SHP77 (cell line): Measurements from ENCODE around the gene TSPAN4.

Source experiments
- DNase-seq, 2 experiments: peaks; one replicate each; lab custom pipeline; 2025; lab: John Stamatoyannopoulos, UW

The TSPAN4 gene

DNA sequence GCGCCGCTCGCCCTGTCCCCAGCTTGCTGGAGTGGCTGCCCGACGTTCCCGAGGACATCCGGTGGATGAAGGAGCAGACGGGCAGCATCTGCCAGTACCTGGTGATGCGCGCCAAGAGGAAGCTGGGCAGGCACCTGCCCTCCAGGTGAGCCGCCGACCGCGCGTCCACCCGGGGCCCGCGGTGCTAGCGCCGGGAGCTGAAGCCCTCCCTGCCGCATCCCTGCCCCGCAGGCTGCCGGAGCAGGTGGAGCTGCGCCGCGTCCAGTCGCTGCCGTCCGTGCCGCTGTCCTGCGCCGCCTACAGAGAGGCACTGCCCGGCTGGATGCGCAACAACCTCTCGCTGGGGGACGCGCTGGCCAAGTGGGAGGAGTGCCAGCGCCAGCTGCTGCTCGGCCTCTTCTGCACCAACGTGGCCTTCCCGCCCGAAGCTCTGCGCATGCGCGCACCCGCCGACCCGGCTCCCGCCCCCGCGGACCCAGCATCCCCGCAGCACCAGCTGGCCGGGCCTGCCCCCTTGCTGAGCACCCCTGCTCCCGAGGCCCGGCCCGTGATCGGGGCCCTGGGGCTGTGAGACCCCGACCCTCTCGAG is 18.3 kb upstream of the TSPAN4 start:
- peak; percentile 58 to 71 for DNase-seq

DNA sequence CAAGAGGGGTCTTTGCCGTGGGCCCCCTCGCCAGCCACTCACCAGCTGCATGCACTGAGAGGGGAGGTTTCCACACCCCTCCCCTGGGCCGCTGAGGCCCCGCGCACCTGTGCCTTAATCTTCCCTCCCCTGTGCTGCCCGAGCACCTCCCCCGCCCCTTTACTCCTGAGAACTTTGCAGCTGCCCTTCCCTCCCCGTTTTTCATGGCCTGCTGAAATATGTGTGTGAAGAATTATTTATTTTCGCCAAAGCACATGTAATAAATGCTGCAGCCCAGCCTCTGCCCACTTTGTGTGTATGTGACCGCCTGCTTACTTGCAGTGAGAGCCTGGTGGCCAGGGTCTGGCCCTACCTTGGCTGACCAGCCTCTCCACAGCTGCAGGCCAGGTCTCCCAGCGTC is 17.7 kb upstream of the TSPAN4 start:
- no peak for DNase-seq

DNA sequence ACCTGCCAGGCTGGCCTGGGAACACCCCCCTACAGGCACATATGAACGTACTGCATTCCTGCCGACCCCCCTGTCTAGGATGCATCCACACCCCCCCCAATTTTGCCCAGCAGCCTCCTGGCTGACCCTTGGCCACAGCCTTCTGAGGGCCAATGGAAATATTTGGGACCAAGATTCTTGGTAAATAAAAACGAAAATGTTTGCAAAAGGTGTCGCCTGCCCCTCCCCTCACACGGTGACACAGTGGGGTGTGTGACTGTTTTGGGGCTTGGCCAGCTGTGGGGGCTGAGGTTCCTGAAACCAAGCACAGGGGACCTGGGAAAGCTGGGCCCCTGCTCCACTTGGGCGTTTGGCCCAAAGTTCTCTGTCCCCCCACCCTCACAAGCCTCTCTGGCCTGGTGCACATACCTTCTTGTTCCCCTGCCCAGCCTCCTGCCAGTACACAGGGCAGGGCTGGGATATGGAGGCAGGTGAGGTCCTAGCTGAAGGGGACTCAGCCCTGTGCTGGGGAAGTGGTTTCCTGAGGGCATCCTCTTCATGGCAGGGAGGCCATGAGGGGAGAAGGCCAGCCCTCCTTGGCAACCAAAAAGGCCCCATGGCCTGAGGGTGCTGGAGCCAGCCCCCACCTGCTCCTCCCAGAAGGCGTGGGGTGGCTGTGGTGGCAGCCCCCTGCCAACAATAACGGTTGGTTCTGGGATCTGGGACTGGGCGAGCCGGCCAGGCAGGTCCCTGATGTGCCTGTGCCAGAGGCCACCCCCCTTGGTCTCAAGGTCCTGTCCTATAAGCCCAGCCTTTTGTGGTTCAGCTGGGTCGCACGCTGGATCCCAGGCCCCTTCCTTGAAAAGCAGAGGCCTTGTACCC is 17.1 kb upstream of the TSPAN4 start:
- DNase-seq: no peak

DNA sequence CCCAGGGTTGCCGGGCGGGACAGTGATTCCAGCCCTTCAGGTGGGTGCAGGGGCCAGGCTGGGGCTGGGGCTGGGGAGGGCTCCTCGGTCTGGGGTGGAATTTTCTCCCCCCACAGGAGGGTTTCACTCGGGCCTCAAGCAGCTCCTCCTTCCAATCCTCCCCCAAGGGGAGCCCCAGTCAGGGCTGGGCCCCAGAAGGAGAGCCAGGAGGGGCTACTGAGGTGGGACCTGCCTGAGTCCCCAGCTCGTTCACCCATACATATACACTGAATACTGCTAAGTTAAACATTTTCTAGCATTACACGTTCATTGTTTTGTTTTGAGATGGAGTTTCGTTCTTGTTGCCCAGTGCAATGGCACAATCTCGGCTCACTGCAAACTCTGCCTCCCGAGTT is 16.4 kb upstream of the TSPAN4 start:
- DNase-seq: no peak

DNA sequence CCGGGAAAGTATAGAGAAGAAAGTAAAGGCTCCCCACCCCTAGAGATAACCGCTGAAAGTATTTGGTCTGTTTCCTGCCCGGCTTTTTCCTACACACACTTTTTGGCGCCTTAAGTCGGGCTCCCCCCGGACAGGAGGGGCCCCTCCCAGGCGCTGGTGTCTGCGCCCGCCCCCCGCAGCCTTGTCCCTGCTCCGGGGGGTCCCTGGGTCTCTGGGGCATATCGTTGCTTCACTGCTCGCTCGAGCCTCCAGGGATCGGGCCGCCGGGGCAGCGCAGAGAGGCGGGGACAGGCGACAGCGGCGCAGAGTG is 15.9 kb upstream of the TSPAN4 start:
- DNase-seq: no peak

DNA sequence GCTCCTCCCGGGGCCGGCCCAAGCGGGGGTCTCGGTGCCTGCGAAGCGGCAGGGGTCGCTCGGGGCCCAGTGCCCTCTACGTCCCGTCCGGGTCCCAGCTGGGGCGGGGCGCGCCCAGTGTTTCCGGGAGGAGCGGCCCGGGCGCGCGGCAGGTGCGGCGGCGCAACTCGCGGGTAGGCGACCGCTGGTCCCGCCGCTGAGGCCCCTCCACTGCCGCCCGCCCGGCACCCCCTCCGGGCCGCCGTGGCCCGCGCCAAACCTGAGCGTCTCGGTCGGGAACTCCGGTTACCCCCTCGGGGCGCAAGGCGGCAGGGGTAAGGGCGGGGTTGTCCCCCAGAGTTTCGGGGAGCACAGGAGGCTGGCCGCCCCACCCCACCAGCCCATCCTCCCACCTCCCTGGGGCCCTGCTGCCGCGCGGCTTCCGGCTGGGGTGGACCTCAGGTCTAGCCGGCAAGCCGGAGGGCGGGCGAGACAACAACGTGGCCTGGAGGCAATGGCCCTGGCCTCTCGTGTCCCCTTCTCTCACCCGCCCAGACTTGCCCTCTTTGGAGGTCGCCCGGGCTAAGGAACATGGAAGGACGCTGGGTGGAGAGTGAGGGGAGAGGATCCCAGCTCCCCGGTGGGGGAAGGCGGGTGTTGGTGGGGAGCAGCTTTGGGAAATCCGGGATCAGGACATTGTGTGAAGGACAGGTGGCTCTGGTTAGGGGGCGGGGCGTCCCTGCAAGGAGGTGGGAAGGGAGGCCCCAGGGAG is 15.3 kb upstream of the TSPAN4 start:
- DNase-seq: no peak

DNA sequence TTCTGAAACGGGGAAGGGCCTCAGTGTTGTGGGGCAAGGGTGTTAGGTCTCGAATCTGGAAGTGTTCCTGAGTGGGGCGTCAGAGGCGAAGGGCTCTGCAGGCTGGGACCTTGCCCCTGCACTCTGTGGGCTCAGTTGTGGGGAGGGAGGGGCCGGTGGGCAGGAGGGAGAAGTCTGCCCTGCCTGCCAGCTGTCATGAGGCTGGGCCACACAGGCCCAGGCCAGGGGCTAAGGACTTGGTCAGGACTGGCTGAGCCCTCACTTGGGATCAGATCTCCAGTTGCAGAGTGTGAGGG is 14.8 kb upstream of the TSPAN4 start, which contains the start of gene CRACR2B:
Gene CRACR2B (plus strand): TSS at position 23 of the 296 bp plus-strand sequence. CDS start 689 bp downstream, outside the sequence.
- no peak for DNase-seq

DNA sequence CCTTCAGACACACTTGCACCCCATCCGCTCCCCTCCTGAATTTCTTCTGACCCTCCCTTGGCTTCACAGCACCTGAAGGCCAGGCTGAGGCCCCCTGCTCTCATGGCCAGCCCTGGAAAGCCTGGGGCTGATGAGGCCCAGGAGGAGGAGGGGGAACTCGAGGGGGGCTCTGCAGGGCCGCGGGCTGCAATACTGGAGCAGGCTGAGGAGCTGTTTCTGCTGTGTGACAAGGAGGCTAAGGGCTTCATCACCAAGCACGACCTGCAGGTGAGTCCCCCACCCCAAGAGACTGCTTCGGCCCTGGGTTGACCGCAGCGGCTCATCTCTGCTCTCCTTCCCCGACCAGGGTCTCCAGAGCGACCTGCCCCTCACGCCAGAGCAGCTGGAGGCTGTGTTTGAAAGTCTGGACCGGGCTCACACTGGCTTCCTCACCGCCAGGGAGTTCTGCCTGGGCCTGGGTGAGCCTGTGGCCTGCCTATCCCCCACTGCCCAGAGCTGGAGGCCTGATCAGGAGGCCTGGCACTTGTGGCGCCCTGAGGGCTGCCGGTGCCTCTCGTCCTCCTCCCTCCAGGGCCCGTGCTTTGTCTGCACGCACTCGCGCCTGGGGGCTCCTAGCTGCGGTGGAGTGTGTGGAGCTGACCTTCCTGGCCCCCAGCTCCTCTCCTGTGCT is 14.0 kb upstream of the TSPAN4 start:
- no peak for DNase-seq

DNA sequence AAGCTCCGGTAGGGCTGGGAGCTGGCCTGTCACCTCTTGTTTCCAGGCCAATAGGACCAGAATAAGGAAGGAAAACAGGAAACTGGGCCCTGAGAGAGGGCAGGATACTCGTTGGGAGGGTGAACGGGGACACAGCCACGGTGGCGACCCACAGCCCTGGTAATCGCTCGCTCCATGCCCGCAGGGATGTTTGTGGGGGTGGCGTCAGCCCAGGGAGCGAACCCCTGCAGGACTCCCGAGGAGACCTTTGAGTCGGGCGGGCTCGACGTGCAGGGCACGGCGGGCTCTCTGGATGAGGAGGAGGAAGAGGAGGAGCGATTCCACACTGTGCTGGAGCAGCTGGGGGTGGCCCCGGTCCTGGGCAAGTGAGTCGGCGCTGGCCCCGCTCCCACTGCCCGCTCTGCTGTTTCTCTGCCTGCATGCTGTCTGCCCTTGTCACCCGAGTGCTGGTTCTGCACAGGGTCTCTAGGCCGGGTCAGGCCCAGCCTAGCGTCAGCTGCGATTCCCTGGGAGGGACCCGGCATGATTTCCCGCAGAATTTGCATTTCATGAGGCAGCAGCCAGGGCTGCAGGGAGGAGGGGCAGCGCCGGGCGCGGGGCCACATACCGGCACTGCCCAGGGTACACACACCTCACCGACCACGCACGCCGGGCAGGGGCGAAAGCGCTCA is 13.3 kb upstream of the TSPAN4 start:
- no peak for DNase-seq

DNA sequence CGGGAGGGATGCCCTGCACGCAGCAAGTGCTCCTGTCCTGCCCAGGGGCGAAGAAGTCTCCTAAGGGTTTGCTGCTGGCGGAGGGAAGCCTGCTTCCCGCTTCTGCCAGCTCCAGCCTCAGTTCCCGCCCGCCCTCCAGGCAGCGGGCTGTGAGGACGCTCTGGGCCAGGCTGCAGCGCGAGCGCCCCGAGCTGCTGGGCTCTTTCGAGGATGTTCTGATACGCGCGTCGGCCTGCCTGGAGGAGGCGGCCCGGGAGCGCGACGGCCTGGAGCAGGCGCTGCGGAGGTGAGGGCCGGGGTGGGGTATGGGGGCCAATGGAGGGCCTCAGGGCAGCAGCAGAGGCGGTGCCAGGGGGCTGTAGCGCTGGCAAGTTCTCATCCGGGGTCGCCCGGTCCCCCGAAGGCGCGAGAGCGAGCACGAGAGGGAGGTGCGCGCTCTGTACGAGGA is 12.8 kb upstream of the TSPAN4 start:
- DNase-seq: no peak

DNA sequence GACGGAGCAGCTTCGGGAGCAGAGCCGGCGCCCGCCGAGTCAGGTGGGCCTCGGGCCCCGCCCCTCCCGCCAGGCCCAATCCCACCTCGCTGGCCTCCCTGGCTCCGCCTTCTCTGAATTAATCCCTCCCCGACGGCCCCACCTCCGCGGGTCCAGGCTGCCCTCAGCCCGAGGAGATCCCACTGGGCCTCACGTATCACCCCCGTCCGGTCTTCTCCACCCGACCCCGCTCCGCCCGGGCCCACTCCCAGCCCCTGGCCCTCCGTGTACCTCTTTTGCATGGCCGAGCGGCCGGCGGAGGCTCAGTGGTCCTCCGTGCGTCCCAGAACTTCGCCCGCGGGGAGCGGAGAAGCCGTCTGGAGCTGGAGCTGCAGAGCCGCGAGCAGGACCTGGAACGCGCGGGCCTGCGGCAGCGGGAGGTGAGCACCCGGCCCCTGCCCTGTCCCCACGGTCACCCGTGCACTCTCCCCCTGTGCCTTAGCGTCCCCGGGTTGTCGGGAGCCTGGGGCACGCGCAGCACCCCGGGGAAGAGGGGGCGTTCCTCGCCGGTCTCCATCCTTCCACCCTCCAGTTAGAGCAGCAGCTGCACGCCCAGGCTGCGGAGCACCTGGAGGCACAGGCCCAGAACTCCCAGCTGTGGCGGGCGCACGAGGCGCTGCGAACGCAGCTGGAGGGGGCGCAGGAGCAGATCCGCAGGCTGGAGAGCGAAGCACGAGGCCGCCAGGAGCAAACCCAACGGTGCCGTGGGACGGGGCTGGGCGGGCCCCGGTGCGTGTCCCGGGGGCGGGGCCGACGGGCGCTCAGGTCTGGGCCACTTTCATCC is 12.1 kb upstream of the TSPAN4 start:
- DNase-seq: no peak

DNA sequence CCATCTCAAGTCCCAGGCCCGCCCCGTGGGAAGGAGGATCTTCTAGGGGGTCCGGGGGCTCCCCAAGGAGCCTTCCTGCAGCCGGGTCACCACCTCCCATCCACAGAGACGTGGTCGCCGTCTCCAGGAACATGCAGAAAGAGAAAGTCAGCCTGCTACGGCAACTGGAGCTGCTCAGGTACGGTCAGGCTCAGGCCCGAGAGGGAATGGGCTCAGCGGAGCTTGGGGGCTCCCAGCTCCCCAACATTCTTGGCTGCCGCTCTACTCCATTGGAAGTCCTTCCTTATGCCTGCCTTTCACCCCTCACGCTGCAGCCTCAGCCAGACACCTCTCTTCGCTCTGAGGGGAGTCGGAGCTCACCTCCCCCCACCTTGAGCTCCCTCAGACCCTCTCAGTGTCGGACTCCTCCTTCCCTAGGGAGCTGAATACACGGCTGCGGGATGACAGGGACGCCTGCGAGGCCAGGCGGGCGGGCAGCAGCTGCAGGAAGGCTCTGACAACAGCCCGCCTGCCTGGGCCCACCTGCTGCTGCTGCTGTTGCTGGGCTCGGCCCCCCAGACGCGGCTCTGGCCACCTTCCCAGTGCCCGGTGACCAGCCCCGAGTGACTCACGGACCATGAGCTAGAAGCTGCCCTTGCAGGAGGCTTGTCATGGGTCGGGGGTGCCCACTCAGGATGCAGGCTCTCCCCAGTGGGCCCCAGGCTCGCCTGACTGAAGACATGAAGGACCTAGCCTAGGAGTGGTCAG is 11.4 kb upstream of the TSPAN4 start:
- DNase-seq: peak in 1 of 2 experiments; percentile 59

DNA sequence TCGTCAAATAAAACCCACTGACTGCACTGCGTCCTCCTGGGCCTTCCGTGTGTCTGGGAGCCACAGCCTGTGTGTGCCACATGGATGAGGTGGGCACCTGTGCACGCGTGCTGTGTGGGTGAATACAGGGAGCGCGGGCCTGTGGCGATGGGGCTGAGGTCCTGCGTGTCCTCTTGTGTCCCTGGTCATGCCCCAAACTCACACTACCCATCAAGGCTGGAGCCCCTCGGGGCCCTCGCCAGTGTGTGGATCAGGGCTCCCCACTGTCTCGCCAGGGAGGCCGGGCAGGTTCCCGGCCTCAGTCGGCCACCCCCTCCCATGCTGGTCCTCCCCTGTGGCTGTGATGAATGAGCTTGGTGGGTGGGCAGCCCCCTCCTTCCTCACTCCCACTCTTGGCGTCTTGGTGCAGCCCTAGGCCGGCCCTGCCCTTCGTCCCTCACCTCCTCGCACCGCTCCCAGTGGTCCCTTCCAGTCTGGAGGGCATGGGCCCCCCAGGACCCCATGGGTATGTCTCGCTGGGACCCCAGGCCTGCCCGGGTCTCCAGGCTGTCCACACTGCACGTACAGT is 10.6 kb upstream of the TSPAN4 start:
- DNase-seq: no peak

DNA sequence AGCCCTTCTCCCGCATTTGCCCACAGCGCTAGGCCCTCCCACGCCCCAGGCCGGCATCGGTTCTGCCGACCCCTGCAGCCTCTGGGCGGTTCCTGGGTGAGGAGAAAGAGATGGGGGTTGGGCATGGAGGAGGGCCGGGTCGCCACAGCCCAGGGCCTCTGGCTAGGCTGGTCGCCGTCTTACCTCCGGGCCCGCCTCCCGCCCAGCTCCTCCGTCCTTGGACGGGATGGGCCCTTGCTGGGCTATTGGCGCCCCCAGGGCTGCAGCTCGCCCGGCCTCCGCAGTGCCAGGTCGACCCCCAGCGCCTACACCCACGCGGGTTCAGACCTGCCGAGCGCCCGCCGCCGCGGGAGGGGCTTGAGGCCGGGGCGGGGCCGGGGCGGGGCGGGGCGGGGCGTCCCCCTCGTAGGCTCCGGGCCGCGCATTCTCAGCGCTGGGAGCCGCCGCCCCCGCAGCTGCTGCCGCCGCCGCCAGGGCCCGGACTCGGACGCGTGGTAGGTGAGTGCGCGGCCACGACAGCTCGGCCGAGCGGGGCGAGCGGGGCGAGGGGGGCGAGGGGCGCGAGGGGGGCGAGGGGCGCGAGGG is 10.0 kb upstream of the TSPAN4 start, which contains the start of gene CD151:
Gene CD151 (plus strand): TSS at position 424 of the 585 bp plus-strand sequence. CDS start 3,118 bp downstream, outside the sequence.
- DNase-seq: peak in 1 of 2 experiments; percentile 45

DNA sequence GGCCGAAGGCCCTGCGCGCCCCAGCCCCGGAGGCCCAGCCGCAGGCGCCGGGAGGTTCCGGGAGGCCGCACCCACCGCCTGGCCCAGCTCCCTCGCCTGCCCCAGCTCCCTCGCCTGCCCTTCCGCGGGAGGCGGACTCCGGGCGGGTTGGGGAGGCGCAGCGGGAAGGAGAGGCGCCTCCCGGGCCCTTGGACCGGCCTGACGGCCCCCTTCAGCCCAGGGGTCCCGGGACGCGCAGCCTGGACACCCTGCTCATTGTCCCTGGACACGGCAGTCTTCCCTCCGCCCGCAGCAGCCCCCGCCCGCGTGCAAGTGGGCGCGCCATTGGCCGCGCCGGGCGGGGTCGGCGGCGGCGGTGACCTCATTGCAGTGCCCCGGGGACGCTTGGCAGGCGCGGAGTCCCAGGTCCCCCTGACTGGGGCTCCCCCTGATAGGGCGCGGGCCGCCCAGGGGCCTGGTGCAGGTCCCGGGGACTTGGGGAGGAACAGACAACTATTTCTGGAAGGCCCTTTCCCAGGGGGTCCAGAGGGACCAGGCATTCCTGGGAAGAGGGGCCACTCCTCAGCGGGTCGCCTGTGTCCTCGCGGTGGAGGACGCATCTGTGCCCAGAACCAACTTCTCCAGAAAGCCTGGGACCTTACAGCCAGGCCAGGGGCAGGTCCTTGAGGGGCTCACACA is 9.4 kb upstream of the TSPAN4 start:
- no peak for DNase-seq

DNA sequence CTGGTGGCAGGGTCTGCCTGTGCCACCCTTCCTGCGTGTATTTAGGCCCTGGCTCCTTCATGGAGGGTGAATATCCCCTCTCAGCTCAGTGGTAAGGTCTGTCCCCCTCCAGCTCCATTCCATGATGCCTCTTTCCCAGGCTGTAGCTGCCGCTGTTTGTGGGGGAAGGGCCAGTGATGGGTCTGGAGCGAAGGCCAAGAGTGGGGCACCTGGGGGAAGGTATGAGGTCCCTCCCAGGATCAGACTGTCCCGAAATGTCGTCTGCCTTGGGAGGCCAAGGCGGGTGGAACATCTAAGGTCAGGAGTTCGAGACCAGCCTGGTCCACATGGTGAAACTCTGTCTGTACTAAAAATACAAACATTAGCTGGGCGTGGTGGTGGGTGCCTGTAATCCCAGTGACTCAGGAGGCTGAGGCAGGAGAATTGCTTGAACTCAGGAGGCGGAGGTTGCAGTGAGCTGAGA is 8.8 kb upstream of the TSPAN4 start:
- DNase-seq: no peak

DNA sequence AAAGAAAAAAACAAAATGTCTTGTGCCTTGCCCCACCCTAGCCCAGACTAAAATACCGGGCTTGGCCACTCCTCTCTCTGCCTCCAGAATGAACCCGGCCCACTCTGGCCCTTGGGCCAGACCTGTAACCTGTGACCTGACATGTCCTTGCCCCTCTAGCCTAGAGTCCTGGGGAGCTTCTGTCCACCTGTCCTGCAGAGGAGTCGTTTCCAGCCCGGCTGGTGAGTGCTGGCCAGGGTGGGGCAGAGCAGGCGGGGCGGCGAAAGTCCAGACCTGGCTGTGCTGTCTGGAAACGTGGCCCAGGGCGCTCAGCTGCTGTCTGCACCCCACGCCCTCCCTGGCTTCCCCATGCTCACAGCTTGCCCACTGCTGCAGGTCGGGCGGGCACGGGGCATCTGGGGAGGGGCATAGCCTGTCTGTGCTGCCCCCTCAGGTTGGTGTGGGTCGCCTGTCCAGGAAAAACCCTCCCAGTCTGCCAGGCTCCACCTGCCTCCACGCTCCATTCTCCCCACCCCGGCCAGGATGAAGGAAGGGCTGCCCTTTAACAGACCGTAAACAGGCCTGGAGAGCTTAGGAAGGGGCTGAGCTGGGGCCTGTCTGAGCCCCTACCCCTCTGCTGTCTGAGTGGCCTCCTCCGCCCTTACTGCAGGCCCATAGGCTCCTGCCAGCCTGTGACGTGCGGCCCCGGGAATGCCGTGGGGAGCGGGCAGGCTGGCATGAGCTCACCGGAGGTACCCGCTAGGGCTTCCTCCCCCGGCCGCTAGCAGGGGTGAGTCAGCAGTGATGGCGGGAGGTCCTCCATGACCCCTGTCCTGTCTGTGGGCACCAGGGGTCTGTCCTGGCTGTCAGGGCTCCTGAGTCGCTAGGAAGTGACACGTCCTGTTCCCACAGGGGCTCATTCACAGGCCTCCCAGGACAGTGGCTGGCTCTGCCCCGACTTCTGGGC is 8.0 kb upstream of the TSPAN4 start:
- peak in 1 of 2 experiments; percentile 30 for DNase-seq

DNA sequence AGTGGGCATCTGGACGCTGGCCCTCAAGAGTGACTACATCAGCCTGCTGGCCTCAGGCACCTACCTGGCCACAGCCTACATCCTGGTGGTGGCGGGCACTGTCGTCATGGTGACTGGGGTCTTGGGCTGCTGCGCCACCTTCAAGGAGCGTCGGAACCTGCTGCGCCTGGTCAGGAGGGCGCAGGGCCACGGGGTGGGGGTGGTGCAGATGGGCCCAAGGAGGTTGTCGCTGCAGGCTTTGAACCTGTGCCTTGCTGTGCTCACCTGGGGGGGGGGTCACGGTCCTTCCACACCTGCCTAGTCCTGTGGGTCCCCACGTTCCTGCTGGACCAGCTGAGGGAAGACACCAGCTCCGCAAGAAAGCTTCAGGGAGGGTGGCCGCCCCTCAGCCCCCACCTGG is 6.4 kb upstream of the TSPAN4 start:
- no peak for DNase-seq
